Stimulated activated CD4-positive, alpha-beta T cell treated with anti-CD3 and anti-CD28 coated beads, Interleukin-1b, Interleukin-23, amount 100 ng/mL, for 1 hour (primary cell): ENCODE results near the gene RAP1GAP.

Experiments
- DNase-seq, 2 donors: peaks; one replicate each; pipeline ENCODE4 v3.0.0-alpha.2; 2020; ENCODE audit warnings: low read depth in 2 of 2

Gene RAP1GAP

DNA sequence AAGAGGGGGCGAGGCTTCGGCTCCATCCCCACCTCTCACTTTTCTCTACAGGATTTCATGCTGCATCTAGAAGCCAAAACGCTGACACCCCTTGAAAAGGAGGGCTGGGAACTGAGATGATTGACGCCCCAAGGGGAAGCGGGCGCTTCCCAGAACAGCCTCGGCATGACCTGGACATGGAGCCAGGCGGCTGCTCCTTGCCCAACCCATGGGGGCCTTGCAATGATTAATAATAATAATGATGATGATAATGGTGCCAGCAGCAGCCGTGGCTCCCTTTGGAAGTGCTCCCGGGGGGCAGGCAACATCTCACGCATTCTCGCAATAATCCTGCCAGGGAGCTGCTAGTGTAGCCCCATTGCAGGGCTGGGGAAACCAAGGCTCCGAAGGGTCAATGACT, 78.2 kb downstream of the RAP1GAP start:
- DNase-seq = no peak

DNA sequence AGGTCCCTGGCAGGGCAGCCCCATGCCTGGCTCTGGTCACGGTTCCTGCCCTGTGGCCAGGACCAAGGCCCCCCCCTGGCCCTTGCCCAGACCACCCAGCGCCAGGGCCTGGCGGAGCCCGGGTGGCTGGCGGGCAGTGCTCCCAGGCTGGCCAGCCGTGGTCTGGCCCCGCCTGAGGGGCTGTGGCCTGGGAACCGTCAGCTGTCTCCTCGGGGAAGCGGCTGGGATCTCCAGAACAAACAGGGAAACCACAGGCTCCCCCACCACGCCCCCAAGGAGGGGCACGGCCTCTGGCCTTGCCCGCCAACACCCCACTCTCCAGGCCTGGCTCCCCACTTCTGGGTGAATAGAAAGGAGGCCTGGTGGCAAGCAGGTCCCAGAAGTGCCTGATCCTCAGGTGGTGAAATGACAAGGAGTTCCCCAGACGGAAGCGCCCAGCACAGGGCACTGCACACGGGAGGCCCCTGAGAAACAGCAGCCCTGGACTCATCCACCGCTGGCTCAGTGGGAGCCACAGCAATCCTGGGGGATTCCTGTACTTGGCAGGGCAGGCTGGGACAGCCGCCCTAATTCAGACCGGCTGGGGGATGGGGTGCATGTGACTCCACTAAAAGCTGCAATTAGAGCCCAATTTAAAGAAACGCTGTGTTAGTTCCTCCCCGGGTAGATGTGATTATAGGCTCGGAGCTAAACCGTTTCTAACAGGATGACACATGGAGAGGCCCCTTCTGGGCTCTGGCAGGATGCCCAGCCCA, 78.9 kb downstream of the RAP1GAP start:
- no peak for DNase-seq

DNA sequence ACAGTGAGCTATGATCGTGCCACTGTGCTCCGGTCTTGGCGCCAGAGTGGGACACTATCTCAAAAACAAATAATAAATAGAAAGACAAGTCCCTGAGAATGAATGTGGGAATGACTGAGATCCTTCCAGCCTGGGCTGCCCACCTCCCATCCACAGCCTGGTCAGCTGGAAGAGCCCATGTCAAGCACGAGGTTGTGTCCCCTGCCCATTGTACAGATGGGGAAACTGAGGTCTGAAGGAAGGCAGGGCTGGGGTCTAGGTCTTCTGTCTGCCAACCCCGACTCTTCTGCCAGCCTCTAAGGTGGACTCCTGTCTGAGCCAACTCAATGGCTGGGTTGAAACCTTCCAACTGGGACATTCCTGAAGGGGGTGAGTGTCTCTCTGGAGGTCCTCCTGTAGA, 79.5 kb downstream of the RAP1GAP start:
- no peak for DNase-seq

DNA sequence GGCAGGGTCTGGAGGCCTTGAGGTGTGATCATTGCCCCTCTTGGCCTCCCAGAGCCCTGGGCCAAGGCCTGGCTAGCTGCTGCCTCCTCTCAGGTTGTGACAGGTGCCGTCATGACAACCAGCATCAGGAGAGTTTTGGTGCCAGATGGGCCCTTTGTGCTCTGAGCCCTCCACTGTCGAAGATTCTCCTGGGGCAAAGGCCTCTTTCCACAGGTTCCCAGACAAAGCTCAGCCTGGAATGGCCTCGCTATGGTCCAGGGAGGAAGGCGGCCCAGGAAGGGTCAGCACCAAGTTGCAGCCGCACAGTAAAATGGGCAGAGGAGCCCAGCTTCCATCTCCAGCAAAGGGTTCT, 81.6 kb downstream of the RAP1GAP start:
- DNase-seq = no peak

DNA sequence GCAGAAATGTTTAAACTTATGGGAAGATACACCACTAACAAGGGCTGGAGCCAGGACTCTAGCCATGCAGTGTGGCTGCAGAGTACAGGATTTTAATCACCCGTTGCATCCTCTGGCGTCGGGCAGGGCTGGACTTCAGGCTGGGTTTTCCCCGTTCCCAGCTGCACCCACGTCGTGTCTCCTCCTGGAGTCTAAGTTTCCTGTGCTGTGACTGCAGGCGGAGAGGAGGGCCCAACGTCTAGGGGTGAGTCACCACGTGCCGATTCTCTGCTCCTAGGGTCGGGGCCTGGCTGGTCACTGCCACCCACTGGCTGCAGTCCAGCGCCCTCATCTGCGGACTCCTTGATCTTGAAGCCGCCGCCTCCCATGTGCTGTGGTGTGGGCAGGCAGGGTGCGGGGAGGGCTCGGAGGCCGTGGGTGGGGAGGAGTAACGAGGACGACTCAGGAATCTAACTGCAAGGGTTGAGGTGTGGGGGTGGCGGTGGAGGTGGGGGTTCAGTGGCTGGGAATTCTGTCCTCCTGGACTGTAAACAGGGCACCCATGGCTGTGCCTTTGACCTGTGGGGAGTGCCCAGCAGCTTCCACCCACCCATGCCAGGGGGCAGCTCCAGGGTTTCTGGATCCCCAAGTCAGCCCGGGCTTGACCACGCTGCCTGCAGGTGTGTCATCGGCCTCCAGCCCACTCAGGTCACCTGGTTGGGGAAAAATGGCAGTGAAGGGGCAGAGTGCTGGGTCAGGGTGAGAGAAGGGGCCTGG, 82.1 kb downstream of the RAP1GAP start:
- no peak for DNase-seq

DNA sequence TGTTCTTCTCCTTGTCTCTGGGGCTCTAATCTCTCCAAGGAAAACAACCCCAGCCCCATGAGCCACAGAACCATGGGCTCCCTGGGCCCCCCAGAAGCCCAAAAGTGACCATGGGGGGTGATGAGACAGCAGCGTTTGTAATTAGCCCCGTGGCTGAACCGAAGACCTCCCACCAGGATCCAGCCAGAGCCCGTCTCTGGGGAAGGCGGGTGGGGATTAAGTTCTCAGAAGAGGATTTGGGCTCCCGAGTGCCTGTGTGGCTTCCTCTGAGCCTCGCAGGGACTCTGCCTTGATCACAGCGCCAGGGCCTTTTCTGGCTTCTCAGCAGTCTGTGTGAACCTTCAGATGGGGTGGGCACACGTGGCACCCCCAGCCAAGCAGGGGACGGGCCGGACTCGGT, 82.9 kb downstream of the RAP1GAP start:
- DNase-seq = no peak

DNA sequence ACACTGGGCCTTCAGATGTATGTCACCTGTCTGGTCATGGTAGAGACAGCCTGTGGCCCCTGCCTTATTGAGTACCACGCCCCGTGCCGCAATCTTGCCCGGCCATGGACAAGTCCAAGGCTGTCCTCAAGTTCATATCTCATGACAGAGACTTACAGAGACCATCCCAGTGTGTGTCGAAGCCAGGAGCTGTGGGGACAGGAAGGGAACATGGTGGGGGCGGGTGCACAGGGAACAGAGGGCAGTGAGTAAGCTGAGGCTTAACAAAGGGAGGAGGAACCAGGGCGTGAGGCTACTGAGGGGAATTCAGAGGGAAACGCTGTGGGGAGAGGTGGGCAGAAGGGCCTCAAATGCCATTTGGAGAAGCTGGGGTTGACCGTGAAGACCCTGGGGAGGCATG, 84.1 kb downstream of the RAP1GAP start:
- no peak for DNase-seq

DNA sequence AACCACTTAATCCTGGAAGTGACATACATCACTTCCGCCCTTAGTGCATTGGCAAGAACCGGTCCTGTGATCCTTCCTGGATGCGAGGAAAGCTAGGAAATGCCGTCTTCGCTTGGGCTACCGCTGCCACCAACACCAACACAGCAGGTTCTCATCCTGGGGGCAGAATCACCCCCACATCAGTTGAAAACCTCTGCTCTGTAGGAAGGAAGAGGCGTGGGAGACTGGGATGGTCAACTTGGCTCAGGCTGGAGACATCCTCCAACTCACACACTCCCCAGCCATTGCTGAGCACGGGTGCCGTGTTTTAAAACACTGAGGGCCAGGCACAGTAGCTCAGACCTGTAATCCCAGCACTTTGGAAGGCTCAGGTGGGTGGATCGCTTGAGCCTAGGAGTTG, 85.1 kb downstream of the RAP1GAP start:
- DNase-seq = no peak

DNA sequence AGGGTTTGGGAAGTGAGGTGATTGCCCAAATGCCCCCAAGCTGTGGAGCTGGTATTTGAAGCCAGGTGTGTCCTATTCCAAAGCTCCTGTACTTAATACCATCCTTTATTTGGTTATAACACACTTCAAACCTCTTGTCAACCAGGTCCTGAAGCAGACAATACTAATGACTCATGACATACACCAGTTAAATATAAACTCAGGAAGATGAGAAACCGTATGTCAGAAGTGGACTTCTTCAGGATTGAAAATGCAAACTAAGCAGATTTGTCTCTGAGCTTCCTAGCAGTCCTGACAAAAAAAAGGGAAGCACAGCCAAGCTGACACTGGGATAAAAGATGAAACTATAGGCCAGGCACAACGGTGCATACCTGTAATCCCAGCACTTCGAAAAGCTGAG, 89.4 kb downstream of the RAP1GAP start:
- DNase-seq = no peak

DNA sequence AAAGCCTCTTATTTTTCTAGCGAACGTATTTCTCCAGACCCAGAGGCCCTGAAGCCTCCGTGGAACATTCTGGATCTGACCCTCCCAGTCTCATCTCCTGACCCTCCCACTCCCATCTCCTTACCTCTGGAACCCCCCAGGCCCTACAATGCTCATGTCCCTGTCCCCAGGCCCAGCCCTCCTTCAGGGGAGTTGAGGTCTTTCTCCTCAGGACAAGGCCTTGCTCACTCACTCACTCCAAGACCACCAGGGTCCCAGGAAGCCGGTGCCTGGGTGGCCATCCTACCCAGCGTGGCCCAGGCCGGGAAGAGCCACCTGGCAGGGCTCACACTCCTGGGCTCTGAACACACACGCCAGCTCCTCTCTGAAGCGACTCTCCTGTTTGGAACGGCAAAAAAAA, 91.2 kb downstream of the RAP1GAP start:
- DNase-seq = no peak

DNA sequence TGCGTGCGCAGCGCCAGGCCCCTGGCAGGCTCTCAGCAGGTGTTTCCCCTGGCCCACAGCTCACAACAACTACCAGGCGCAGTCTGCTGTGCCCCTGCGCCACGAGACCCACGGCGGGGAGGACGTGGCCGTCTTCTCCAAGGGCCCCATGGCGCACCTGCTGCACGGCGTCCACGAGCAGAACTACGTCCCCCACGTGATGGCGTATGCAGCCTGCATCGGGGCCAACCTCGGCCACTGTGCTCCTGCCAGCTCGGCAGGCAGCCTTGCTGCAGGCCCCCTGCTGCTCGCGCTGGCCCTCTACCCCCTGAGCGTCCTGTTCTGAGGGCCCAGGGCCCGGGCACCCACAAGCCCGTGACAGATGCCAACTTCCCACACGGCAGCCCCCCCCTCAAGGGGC, 91.8 kb downstream of the RAP1GAP start:
- no peak for DNase-seq

DNA sequence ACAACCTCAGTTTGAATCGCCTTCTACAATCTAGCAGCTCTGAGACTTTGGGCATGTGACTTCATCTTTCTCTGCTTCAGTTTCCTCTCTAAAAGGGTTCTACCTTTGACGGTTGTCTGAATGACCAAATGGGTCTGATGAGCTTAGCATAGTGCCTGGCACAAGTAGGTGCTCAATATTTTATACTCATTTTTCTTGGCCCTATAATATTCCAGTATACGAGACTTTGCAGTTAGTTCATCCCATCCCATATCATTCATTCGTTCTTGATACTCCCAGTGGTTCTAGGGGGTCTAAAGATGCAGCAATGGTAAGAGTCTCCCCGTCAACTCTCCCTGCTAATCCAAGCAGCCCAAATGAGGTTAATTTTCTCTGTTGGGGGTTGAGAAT, 92.4 kb downstream of the RAP1GAP start:
- DNase-seq = no peak

DNA sequence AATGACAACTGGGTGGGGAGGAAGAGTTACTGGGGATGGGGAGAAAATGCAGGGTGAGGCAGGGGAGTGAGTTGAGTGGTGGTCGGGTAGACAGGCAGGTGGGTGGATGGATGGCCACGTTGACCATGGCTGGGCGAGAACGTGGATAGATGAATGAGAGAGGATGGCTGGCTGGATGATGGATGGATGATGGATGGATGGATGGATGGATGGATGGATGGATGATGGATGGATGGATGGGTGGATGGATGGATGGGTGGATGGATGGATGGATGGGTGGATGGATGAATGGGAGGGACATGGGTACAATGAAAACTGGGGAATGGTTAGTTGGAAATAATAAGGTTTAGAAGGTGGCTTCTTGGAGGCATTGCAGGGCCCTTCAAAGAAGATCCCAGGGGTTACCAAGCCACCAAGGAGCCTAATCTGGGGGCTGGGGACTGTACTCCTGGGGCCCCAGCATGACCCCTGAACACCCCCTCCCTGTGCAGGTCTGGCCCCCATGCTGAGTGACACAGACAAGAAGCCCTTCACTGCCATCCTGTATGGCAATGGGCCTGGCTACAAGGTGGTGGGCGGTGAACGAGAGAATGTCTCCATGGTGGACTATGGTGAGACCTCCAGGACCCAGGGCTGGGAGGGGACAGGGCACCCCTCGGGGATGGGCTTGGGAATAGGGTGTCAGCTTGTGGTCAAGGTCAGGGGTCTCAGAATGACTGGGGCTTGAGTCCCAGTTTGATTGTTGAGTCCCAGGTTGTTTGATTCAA, 92.9 kb downstream of the RAP1GAP start:
- no peak for DNase-seq

DNA sequence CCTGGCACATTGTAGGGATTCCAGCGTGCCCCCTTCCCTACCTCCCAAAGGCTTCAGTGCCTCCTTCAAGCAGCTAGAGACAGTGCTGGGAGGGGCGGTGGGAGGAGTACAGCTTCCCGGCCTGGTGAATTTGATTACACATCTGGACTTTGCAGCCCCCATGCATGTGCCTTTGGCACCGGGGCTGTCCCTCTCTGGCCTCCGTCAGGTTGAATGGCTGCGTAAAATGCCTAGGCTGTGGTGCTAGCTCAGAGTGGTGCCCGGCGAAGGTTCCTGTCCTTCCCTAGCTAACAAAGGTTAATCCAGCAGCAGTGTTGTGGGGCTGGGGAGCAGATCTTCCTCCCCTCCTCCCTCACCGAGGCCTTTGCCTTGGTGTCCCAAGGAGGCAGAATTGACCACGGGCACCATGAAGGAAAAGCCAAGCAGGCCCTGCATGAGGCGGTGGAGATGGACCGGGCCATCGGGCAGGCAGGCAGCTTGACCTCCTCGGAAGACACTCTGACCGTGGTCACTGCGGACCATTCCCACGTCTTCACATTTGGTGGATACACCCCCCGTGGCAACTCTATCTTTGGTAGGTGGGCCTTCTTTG, 93.7 kb downstream of the RAP1GAP start:
- no peak for DNase-seq

DNA sequence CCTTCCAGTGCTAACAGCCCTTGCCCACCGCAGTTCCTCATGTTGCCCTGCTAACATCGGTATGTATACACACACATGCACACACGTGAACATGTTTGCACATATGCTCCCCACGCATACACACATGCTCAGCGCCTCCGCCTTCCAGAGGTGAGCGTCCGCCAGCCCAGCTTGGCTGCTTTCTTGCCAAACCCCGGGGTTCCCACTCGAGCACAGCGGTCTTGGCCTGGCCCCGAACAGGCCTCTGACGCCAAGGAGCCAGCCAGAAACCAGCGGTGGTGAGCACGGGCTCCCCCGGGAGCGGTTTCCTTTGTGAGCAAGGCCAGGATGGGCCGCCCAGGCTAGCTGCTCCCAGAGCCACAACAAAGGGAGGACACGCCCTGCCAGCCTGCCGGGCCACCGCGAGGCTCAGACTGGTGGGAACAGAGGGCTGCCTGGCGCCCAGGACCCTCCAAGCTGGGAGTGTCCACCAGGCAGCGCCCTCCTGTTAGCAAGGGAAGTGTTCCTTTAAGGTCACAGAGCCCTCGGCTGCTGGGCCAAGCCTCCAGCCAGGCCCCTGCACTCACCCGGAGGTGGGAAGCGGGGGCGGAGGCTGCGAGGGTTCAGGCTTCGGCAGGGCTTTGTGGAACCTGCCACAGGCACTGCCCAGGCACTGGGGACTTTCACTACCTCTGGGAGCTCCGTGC, 94.5 kb downstream of the RAP1GAP start:
- no peak for DNase-seq

DNA sequence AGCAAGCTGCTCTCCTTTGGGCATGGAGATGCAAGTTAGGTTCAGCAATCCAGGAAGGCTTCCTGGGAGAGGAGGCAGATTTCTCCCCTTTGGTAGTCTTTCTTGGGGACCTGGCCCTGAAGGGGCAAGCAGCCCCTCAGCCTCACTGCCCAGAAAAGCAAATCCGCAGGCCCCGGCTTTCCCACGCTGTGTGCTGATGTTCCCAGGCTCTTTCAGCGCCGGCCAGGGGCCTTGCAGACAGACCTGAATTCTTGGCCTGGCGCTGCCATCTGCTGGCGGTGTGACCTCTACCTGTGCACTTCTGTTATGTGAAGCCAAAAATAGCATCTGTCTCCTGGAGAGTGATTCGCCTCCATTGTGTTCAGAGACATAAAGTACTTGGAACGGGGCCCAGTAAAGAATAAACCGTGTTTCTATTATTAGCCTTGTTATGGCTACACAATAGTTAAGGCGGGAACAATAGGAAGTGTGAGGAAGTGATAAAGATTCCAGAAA, 95.1 kb downstream of the RAP1GAP start:
- DNase-seq = no peak

DNA sequence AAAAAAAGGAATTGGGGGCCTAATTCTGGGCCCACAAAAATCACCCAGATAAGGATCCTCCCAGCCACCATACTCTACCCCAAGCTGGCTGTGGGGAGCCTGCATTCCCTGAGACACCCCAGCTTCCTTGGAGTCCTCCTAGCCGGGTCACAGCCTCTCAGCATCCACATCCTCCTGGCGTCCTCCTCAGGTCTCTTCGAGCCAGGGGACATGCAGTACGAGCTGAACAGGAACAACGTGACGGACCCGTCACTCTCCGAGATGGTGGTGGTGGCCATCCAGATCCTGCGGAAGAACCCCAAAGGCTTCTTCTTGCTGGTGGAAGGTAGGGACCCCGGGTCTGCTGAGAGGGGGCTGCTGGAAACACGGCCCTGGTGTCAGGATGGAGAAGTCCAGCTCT, 95.7 kb downstream of the RAP1GAP start:
- no peak for DNase-seq

DNA sequence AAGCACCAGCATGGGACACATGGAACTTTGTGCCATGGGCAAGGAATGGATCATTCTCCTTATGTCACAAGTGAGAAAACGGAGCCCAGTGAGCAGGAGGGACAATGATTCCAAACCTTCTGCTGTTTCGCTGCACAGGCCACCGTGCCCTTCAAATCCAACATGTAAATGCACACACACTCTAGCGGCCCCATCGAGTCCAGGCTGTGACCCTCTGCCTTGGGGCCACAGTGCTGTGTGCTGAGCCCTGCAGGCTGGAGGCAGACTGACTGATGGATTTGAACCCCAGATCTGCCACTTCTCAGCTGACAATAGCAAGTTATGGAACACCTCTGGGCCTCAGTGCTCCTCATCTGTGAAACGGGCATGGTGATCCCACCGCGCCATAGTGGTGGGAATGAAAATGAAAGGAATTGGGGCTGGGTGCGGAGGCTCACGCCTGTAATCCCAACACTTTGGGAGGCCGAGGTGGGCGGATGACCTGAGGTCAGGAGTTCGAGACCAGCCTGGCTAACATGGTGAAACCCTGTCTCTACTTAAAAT, 96.4 kb downstream of the RAP1GAP start:
- DNase-seq = no peak

DNA sequence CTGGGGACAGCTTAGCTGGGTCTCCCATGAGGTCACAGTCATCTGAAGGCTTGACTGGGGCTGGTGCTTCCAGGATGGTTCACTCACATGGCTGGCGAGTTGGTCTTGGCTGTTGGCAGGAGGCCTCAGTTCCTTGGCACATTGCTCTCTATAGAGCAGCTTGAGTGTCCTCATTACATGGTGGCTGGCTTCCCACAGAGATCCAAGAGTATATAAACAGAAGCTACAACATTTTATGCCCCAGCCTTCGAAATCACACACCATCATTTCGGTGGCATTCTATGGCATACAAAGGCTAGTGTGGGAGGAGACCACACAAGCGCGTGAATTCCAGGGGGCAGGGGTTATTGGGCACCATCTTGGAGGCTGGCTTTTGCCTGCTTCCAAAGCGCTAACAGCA, 96.9 kb downstream of the RAP1GAP start:
- DNase-seq = no peak

DNA sequence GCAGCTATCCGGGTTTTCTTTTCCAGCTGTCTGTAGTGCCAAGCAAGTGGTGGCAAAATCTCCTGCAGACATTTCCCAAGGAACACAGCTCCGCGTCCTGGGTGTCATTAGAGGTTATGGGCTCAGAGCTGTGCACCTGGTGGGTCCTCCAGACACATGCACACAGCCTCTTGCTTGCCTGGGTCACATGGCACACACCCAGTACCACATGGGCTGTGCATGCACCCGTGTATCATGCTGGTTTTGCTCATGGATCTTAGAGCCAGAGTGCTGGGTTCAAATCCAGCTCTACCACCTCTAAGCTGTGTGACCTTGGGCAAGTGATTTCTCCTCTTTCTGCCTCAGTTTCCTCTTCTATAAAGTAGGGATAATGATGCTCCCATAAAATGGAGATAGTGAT, 98.3 kb downstream of the RAP1GAP start:
- DNase-seq = no peak

DNA sequence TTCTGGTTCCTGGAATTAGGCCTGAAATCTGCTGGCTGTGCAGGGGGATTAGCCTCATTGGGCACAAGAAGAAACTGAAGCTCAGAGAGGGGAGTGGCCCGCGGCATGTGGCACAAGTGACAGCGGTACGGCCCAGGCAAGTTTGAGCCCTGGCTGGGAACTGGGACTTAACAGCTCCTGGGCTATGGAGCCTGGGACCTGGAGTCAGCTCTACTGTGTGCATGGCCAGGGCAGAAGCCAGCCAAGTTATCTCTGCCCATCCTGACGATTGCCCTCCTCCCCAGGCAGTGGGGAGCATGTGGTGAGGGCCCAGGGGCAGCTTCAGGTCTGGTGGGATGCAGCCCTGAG, 98.7 kb downstream of the RAP1GAP start:
- no peak for DNase-seq
